GM10248 (cell line): Measurements from ENCODE around the gene AP3M1.

Experiments used
- CTCF ChIA-PET: fragments of 300-600 bp; sonication (Branson Sonifier 250); formaldehyde crosslinking; extraction: SDS; loops from one replicate; lab custom pipeline; 2021; ENCODE audit warnings: antibody characterized with exemption; lab: Yijun Ruan, JAX
- POLR2A ChIA-PET: fragments of 350-650 bp; sonication (Branson Sonifier 250); formaldehyde crosslinking; extraction: SDS; loops from one replicate; lab custom pipeline; 2020; ENCODE audit warnings: antibody characterized with exemption; lab: Yijun Ruan, JAX
- DNase-seq: peaks from one replicate; pipeline ENCODE4 v3.0.0; 2012; ENCODE audit errors: extremely low spot score
- TF ChIP-seq, protein P1 (sequence below): IDR thresholded peaks from 2 replicates; pipeline ENCODE4 v1.5.1; 2012; ENCODE audit warnings: mild to moderate bottlenecking, low read depth; ENCODE audit errors: extremely low read depth, missing control alignments, control extremely low read depth

AP3M1 gene

DNA sequence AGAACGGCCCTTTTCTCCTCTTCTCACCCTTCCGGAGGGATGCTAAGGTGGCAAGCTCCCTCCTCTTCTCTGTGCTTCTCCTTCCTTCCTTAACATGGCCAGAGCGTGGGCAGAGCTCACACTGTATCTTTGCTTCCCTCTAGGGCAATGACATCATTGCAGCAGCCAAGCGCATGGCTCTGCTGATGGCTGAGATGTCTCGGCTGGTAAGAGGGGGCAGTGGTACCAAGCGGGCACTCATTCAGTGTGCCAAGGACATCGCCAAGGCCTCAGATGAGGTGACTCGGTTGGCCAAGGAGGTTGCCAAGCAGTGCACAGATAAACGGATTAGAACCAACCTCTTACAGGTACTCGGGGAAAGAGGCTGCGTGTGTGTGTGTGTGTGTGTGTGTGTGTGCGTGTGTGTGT, 36.6 kb downstream of the AP3M1 start:
- TF ChIP-seq, protein P1, sequence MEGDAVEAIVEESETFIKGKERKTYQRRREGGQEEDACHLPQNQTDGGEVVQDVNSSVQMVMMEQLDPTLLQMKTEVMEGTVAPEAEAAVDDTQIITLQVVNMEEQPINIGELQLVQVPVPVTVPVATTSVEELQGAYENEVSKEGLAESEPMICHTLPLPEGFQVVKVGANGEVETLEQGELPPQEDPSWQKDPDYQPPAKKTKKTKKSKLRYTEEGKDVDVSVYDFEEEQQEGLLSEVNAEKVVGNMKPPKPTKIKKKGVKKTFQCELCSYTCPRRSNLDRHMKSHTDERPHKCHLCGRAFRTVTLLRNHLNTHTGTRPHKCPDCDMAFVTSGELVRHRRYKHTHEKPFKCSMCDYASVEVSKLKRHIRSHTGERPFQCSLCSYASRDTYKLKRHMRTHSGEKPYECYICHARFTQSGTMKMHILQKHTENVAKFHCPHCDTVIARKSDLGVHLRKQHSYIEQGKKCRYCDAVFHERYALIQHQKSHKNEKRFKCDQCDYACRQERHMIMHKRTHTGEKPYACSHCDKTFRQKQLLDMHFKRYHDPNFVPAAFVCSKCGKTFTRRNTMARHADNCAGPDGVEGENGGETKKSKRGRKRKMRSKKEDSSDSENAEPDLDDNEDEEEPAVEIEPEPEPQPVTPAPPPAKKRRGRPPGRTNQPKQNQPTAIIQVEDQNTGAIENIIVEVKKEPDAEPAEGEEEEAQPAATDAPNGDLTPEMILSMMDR = no peak
- ChIA-PET POLR2A (no interaction called here), CTCF (interaction anchor here (0.7 to 3.0 kb wide), 3 partner anchors 9 to 11 kb away, joined by 3 to 17 read pairs (median 5); no protein-coding TSS in a partner anchor)
- no peak for DNase-seq

DNA sequence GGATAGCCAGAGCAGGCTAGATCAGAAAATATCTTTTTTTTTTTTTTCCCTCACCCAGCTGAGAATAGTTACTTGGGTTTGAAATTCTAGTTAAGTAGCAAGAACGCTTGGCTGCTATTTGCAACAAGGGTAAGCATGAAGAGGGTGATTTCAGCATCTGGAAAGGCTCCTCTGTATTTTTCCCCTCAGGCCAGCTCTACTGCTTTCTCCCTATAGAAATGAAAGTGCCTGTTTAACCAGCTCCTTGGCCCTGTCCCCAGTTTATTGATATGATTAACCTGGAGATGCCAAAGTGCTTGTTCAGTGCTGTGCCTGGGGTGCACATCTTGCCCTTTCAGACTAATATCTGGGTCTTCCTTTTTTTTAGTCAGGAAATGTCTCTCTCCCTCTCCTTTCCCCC, 37.1 kb downstream of the AP3M1 start:
- TF ChIP-seq, protein P1 = no peak
- ChIA-PET POLR2A (no interaction called here), CTCF (interaction anchor here (0.7 to 5.8 kb wide), 6 partner anchors 10 to 520 kb away, joined by 3 to 23 read pairs (median 4); no protein-coding TSS in a partner anchor)
- DNase-seq = no peak

DNA sequence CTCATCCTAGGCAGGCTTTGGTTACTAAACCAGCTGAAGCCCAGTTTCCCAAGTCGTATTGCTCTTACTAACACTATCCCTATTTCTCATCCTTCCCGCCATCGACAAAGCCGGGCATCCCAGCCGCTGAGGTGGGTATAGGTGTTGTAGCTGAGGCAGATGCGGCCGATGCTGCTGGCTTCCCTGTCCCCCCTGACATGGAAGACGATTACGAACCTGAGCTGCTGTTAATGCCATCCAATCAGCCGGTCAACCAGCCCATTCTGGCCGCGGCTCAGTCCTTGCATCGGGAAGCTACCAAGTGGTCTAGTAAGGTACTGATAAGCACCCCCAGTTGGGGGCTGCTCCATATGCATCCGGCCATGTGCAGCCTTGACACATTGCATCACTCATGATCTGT, 38.8 kb downstream of the AP3M1 start:
- no peak for DNase-seq
- ChIA-PET POLR2A (no interaction called here), CTCF (interaction anchor here (0.8 to 5.8 kb wide), 3 partner anchors 9 to 31 kb away, joined by 3 to 23 read pairs (median 17); no protein-coding TSS in a partner anchor)
- TF ChIP-seq, protein P1 = no peak

DNA sequence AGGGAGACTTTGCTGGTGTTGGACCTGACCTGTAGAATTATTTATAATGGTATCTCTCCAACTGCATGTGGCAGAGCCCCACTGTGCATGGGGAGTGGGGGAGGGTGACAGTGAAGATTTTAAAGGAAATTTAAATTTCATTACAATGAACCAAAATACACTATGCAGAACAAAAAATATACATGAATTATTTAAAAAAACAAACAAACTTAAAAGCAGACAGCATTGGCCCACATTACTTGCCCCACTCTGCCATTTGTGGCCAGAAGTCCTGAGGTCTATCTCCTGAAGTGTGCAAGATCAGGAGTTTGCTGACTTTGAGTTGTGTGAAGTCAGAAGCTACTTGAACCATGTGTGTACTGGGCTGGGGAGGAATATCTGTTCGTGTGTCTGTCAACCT, 40.5 kb downstream of the AP3M1 start:
- ChIA-PET POLR2A (interaction anchor here (1.2 kb wide), 1 partner anchor 16 kb away, joined by 3 read pairs; no protein-coding TSS in a partner anchor), CTCF (interaction anchor here (1.3 to 5.8 kb wide), 7 partner anchors 8 to 230 kb away, joined by 3 to 26 read pairs (median 3); no protein-coding TSS in a partner anchor)
- no peak for DNase-seq
- TF ChIP-seq, protein P1 = no peak

DNA sequence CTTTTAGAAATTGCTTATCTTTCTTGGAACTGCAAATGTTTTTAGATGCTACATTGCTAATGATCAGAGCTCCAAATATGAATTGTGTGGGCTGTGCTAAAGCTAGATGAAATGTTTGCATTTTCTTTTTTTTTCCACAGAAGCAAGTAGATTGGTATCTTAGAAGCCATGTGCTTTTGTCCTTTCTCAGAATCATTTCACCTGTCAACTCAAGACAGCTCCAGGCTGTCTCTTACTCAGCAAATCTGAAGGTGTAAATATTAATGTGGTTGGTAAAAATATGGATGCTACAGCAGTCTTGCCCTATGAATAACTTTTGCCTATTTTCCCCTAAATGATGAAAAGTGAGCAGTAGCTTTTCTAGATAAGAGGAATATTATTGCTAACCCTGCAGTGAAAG, 41.2 kb downstream of the AP3M1 start:
- no peak for DNase-seq
- TF ChIP-seq, protein P1 = no peak
- ChIA-PET POLR2A (interaction anchor here (0.6 to 1.2 kb wide), 2 partner anchors 17 to 41 kb away, joined by 3 to 5 read pairs; partner anchors contain the start of gene AP3M1), CTCF (interaction anchor here (0.7 to 5.8 kb wide), 8 partner anchors 9 to 230 kb away, joined by 3 to 26 read pairs (median 3); no protein-coding TSS in a partner anchor)

DNA sequence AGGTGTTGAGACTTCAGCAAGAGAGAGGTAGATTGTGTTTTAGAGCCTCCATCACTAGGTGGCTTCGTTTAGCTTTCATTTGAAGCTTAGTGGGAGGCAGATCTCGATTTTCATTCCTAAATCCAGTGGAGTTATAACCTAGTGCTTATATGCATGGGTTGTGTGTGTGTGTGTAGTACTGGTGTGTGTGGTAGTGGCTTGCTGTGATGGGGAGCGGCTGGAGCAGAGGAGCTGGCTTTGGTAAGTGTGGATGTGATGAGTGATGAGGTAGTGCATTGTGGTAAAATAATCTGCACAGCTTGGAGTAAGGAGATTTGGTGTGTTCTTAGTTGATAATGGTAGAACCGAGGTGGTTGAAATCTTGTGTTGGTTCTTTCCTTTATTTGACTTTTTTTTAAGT, 43.2 kb downstream of the AP3M1 start:
- no peak for DNase-seq
- ChIA-PET POLR2A (no interaction called here), CTCF (interaction anchor here (1.0 to 6.4 kb wide), 9 partner anchors 9 to 227 kb away, joined by 3 to 31 read pairs (median 4); no protein-coding TSS in a partner anchor)
- TF ChIP-seq, protein P1 = no peak
